Measurements from ENCODE around the gene MFAP3L. TPM values are rescaled to one million over a fixed set of nuclear protein-coding genes. Genes with fewer than 3 reads are reported as not detected.

MFAP3L gene
- polyA plus RNA-seq, 3 donors, result 0.01 to 0.18 TPM; not detected in 1

DNA sequence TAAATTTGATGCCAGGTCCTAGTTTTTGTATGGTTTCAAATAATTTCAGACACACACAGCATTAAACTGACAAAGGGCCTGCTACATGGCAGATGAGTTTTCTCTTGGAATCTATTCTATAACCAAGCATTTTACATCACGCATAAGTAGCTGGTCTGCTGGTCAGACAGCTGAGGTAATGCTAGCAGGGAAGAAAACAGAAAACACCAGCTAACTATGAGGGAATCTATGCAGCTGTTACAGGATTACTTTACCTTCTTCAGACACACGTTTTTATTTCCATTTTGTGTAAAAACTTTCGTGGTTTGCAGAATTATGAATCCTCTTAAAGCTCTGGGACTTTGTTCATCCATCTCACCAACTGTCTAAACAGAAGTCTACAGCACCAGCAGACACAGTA, 42.0 kb downstream of the MFAP3L start:
- H3K9me3 ChIP-seq (replicated peaks in 1 of 2; ENCODE audit: control insufficient read depth in 1 of 2, insufficient read depth in 1 of 2, low read length in 2 of 2), result no peaks in the 10 kb centered on the region
- H3K27me3 ChIP-seq (ENCODE audit: control insufficient read depth in 2 of 2, insufficient read depth in 2 of 2, low read length in 2 of 2), result peaks cover 0 to 4% of the 10 kb centered on the region in 2 donors
- Mint-ChIP-seq H3K4me1 (no peaks in the 10 kb centered on the region), H3K36me3 (no peaks in the 10 kb centered on the region), H3K27ac (no peak overlapping the region), H3K9me3 (no peaks in the 10 kb centered on the region), H3K4me3 (no peak overlapping the region), H3K27me3 (ENCODE audit: low read depth in 3 of 3) (peaks cover 0 to 3% (median 2%) of the 10 kb centered on the region in 3 donors)
- no peaks in the 10 kb centered on the region for H3K79me2 ChIP-seq (ENCODE audit: insufficient read depth, low read length)
- no peak overlapping the region for H2AFZ ChIP-seq (ENCODE audit: insufficient read depth, low read depth, low read length, poor library complexity, severe bottlenecking)
- no peak for DNase-seq
- no peaks in the 10 kb centered on the region for H3K36me3 ChIP-seq (replicated peaks in 1 of 2; ENCODE audit: control insufficient read depth in 1 of 2, insufficient read depth in 2 of 2, low read length in 2 of 2)
- TF ChIP-seq, protein P1, sequence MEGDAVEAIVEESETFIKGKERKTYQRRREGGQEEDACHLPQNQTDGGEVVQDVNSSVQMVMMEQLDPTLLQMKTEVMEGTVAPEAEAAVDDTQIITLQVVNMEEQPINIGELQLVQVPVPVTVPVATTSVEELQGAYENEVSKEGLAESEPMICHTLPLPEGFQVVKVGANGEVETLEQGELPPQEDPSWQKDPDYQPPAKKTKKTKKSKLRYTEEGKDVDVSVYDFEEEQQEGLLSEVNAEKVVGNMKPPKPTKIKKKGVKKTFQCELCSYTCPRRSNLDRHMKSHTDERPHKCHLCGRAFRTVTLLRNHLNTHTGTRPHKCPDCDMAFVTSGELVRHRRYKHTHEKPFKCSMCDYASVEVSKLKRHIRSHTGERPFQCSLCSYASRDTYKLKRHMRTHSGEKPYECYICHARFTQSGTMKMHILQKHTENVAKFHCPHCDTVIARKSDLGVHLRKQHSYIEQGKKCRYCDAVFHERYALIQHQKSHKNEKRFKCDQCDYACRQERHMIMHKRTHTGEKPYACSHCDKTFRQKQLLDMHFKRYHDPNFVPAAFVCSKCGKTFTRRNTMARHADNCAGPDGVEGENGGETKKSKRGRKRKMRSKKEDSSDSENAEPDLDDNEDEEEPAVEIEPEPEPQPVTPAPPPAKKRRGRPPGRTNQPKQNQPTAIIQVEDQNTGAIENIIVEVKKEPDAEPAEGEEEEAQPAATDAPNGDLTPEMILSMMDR (IDR thresholded peaks at IDR 0.05), result no peak
- intact Hi-C loops (cut with micrococcal nuclease), result no loop called here
- H4K20me1 ChIP-seq (ENCODE audit: insufficient read depth, low read length), result no peaks in the 10 kb centered on the region
- H3K9ac ChIP-seq (ENCODE audit: insufficient read depth, low read length, poor library complexity, severe bottlenecking), result no peak overlapping the region
- no peaks in the 10 kb centered on the region for H3K4me1 ChIP-seq (ENCODE audit: control insufficient read depth in 1 of 2, insufficient read depth in 2 of 2, low read length in 2 of 2)
- WGBS (ENCODE audit: insufficient coverage), result 91% methylated on average over 1 of the region's 3 CpGs
- H3K4me2 ChIP-seq (replicated peaks; ENCODE audit: extremely low read depth, low read length, poor library complexity, severe bottlenecking), result no peak overlapping the region
- no peak overlapping the region for H3K4me3 ChIP-seq (replicated peaks in 1 of 3; ENCODE audit: low read depth in 2 of 3, low read length in 3 of 3)
- no peak overlapping the region for H3K27ac ChIP-seq (ENCODE audit: low read depth in 1 of 2, low read length in 2 of 2)

DNA sequence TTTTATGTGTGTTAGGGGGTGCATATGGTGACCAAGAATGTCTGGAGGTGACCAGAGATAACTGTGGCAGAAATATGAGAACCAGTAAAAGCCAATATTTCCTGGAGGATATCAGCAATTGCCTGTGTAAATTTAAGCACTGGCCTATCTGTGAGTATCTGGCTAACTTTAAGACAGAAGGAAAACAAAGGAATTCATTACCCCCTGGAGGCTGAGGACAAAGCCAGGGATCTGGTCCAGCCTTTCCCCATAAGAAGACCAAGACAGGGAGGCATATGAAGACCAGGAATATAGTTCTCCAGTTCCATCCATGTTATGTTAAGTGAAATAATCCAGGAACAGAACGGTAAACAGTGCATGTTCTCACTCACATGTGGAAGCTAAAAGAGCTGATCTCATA, 49.2 kb downstream of the MFAP3L start:
- no peak overlapping the region for H3K4me2 ChIP-seq (replicated peaks; ENCODE audit: extremely low read depth, low read length, poor library complexity, severe bottlenecking)
- no peaks in the 10 kb centered on the region for H4K20me1 ChIP-seq (ENCODE audit: insufficient read depth, low read length)
- Mint-ChIP-seq H3K9me3 (peaks cover 0 to 3% (median 0%) of the 10 kb centered on the region in 7 donors), H3K36me3 (no peaks in the 10 kb centered on the region), H3K4me1 (no peaks in the 10 kb centered on the region), H3K27ac (no peak overlapping the region), H3K4me3 (no peak overlapping the region), H3K27me3 (ENCODE audit: low read depth in 3 of 3) (peaks cover 0 to 10% (median 6%) of the 10 kb centered on the region in 3 donors)
- H3K79me2 ChIP-seq (ENCODE audit: insufficient read depth, low read length), result no peaks in the 10 kb centered on the region
- no peaks in the 10 kb centered on the region for H3K9me3 ChIP-seq (replicated peaks in 1 of 2; ENCODE audit: control insufficient read depth in 1 of 2, insufficient read depth in 1 of 2, low read length in 2 of 2)
- H2AFZ ChIP-seq (ENCODE audit: insufficient read depth, low read depth, low read length, poor library complexity, severe bottlenecking), result no peak overlapping the region
- H3K27me3 ChIP-seq (ENCODE audit: control insufficient read depth in 2 of 2, insufficient read depth in 2 of 2, low read length in 2 of 2), result no peaks in the 10 kb centered on the region
- TF ChIP-seq, protein P1 (IDR thresholded peaks at IDR 0.05), result no peak
- DNase-seq, result no peak
- no peaks in the 10 kb centered on the region for H3K4me1 ChIP-seq (ENCODE audit: control insufficient read depth in 1 of 2, insufficient read depth in 2 of 2, low read length in 2 of 2)
- no peak overlapping the region for H3K4me3 ChIP-seq (replicated peaks in 1 of 3; ENCODE audit: low read depth in 2 of 3, low read length in 3 of 3)
- intact Hi-C loops (cut with micrococcal nuclease), result no loop called here
- H3K9ac ChIP-seq (ENCODE audit: insufficient read depth, low read length, poor library complexity, severe bottlenecking), result no peak overlapping the region
- no peaks in the 10 kb centered on the region for H3K36me3 ChIP-seq (replicated peaks in 1 of 2; ENCODE audit: control insufficient read depth in 1 of 2, insufficient read depth in 2 of 2, low read length in 2 of 2)
- WGBS (ENCODE audit: insufficient coverage), result 80% methylated on average over 1 of the region's 1 CpG
- H3K27ac ChIP-seq (ENCODE audit: low read depth in 1 of 2, low read length in 2 of 2), result no peak overlapping the region
